Activated CD8-positive, alpha-beta memory T cell treated with anti-CD3 and anti-CD28 coated beads, Interleukin-2, amount 50 U/mL, for 1 hour (primary cell): ENCODE data around the gene GDF11.
A peak's percentile ranks its signal among the peaks of the same experiment; 100 is the strongest.

Experiments
- DNase-seq: peaks from one replicate; pipeline ENCODE4 v3.0.0-alpha.2; 2020; ENCODE audit errors: extremely low read depth

GDF11 gene

GRCh38 chr12:55707219-55707671 is 35.7 kb upstream of the GDF11 start:
- no peak for DNase-seq

DNA sequence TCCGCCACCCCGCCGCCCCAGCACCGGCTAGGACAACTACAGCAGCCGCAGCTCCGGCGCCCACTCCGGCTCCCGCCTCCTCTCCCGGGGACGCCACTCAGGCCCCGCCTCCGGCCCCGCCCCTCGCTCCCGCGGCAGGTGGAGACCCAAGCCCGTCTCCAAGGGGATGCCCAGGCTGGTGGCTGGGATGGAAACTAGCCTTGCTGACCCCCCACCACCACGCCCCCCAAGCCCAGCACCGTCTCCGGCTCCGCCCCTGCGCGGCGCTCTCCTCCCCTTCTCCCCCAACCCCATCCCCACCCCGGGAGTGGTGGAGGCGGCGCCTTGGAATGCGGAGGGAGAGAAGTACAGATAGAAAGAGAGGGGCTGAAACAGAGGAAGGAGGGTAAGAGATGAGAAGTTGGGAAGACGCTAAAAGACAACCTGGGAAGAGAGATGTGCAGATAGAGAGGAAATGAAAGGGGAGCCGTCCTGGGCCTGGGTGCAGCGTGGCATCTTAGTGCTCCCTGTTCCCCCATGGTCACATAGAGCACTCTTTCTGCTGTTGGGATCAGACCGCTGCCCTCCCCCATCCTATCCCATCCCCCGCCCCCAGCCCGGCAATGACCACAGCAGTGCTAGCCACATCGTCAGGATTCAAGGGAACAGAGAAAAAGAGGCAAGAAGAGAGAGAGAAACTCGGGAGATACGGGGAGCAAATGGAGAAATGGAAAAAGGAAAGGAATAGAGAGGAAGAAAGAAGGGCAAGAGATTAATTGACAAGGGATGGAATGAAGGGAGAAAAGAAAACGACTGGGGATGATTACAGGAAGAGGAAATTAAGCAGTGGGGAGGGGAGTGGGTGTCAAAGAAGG is 34.9 kb upstream of the GDF11 start, which contains the start of gene ITGA7:
Gene ITGA7 (minus strand): TSS at position 64 of the 854 bp plus-strand sequence. CDS start 222 bp downstream, outside the sequence.
- no peak for DNase-seq

DNA sequence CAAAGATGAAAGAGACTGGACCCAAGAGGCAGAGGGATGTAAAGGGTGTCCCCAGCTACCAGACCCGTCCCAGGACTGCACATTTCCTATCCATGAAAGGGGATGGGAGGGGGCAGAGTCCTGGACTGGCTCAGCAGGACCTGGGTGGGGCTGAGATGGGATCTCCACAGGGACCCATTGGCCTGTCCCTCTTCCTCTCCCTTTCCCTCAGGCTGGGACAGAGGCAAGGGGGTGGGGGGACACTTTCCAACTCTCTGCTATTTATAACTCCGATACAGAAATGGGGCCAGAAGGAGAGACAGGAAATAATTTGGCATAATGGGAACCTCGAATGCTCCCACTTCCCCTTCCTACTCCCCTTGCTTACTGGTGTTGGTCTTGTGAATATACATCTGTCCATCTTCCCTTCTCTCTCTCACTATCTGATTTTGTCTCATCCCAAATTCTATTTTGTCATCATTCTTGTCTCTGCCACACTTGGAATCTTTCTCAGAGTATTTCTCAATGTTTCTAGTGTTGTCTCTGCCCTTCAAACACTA is 34.2 kb upstream of the GDF11 start:
- DNase-seq: no peak

- no peak for DNase-seq
These were observed 31.0 kb upstream of the GDF11 start for GRCh38 chr12:55711786-55712553.

GRCh38 chr12:55712700-55713415 is 30.1 kb upstream of the GDF11 start:
- DNase-seq: no peak

DNA sequence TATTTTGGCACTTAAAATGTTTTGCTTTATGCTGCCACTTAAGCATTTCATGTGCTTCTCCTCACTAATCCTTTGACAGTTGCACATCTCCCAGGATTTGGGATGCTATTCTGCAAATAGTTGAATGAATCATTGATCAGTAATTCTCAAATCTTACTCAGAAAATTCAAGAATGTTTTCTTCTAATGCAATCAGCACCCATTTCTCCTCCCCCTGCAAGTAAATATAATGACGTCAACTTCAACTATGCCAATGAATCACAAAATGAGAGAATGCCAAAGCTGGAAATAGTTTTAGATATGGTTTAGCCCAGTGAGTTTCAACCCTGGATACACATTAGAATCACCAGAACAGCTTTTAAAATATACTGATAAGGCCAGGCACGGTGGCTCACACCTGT is 29.2 kb upstream of the GDF11 start:
- no peak for DNase-seq

DNA sequence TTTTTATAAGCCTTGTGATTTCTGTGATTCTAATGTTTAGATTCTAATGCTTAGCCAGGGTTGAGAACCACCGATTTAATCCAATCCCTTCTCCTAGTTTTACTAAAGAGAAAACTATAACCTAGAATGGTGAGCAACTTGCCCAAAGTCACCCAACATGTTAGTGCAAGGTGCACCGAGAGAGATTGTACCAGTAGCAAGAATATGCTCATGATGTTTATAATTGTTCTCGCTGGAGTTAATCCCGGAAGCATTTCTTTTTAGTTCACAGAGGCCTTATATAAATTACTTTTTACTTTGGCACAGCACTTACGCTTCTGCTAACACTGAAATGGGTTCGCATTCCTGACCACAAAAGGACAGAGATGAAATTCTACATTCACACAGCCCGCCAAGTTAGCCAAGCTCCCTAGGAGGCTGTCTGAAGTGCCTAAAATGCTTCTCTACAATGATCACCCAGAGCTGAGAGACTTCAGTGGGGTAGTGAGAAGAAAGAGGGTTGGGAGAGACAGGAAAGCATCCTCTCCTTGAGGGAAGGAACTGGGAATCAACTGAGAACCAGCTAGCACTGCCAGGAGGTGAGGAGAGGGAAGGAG is 27.7 kb upstream of the GDF11 start:
- no peak for DNase-seq

DNA sequence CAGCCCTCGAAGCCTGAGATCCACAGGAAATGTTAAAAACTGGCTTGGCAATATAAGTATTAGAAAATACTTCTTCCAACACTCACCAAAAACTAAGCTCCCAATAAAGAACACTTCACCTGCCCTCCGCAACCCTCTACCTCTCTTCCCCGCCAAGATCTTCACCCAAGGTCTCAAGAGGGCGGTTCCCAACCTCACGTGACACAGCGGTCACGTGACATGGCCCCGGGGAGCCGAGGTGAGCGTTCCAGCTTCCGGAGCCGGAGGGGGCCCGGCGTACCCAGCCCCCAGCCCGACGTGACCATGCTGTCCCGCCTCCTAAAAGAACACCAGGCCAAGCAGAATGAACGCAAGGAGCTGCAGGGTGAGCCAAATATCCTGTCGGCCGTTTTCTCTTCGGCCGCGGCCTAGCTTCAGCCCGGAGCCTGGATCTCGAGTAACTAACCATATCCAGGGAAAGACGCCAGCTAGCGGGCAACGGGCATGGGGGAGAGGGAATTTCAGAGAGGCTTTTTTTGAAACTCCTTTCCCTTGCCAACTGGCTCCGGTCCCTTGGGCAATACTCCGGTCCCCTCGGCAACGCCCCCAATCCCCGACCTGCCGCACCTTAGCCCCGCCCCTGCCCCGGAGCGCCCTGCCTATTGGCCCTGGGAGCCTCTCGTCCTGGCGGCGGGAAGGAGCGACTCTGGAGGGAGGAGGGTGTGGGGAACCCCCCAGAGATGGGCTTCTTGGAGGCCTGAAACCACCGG is 26.9 kb upstream of the GDF11 start, which contains the start of gene BLOC1S1:
Gene BLOC1S1 (plus strand): TSS at position 214 of the 749 bp plus-strand sequence. CDS start 6 bp downstream, at position 220.
- DNase-seq: peak; percentile 77

- no peak for DNase-seq
These were observed 26.4 kb upstream of the GDF11 start for GRCh38 chr12:55716582-55716957.

DNA sequence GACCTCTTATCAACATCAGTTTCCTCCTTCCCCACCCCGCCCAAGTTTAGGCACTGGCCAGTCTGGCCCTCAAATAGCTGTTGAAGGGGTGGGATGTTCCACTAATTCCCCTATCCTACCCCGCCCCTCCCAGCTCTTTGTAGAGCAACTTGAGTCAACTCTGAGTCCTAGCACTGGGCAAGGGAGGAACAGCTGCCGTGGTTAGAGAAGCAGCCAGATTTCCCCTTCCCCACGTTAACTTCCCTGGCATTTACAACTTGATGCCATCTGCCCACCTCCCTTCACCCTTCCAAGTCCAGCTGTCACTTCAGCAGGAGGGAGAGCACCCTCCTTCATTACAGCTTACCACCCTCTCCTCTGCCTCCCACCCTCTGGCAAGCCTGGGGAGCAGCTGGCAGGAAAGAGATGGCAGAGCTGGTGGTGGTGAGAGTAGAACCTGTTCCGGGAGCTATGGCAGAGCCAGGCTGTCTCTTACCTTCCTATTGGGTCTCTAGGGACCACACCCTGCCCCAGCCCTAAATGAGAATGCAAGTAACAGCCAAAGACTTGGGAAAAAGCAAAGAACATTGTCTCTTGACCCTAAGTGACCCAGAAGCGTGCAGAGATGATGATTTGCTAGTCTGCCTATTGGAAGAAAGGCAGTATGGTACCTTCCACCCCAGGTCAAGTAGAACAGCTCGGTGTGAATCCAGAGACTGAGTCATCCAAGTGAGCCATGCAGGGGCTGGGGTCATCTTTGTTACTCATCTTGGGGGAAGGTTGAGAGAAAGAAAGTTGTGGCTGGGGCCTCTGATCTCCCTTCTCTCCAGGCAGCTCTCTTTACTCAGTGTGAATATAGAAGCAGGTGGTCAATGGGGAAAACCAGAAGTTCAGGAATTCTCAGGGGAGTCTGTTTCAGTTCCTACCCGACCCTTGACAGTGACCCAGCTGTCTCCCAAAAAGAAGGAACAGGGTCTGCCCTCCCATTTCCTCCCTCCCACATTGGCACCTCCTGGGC is 25.6 kb upstream of the GDF11 start:
- DNase-seq: no peak

DNA sequence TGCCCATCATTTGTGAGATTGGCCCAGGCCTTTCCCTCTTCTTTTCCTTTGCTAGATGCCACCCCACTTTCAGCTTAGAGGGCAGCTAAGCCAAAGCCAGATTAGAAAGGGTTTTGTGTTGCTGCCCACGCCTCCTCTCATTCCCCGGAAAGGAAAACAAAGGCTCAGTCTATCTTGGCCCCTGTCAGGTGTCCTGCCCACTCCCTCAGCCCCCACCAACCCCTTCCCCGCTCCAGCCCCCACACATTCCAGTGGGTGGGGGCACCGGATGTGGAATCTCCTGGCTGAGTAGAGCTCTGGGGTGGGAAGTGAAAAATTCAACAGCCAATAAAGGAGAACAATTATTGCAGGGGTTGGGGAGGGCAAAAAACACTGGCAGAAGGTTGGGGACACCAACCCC is 24.9 kb upstream of the GDF11 start:
- DNase-seq: no peak

DNA sequence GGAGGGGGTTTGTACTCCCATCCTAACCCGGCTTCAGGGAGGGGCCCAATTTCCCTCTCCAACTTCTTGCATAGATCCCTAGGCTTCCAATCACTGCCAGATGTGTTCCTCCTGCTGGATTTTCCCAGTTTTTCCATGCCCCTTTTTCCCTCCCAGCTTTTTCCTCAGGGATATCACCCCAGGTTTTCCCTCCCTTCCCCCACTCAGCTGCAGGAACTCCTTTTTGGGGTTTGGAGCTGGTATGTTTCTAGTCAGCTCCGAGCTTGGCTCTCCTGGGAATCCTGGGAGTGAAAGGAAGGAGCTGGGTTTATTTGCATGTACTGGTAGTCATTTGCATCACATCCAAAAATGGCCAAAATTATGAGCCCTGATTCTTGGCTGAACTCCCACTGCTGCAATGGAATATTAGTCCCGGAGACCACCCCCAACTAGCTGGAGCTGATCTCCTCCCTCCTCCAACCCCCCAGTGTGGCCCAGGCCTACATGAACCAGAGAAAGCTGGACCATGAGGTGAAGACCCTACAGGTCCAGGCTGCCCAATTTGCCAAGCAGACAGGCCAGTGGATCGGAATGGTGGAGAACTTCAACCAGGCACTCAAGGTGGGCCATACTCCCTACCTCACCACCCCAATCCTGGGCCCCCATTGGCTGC is 24.2 kb upstream of the GDF11 start:
- DNase-seq: no peak

- no peak for DNase-seq
These were observed 23.6 kb upstream of the GDF11 start for GRCh38 chr12:55719371-55719770.

- DNase-seq: no peak
These were observed 22.8 kb upstream of the GDF11 start, which contains the start of gene RDH5 for GRCh38 chr12:55720071-55720564. RDH5 (plus strand) TSS chr12:55720393; CDS start chr12:55721185, 792 bp downstream.

DNA sequence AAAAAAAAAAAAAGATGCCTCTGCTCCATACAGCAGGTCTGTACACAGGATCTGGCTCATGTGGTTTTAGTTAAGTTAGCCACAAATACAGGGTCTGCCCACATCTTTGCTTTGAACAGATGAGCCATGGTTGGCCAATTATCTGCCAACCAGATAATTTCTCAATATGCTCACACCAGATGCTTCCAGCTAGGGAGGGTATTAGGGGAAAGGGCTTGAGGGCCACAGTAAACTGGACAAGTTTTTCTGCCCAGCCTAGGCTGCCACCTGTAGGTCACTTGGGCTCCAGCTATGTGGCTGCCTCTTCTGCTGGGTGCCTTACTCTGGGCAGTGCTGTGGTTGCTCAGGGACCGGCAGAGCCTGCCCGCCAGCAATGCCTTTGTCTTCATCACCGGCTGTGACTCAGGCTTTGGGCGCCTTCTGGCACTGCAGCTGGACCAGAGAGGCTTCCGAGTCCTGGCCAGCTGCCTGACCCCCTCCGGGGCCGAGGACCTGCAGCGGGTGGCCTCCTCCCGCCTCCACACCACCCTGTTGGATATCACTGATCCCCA is 22.0 kb upstream of the GDF11 start:
- DNase-seq: no peak

DNA sequence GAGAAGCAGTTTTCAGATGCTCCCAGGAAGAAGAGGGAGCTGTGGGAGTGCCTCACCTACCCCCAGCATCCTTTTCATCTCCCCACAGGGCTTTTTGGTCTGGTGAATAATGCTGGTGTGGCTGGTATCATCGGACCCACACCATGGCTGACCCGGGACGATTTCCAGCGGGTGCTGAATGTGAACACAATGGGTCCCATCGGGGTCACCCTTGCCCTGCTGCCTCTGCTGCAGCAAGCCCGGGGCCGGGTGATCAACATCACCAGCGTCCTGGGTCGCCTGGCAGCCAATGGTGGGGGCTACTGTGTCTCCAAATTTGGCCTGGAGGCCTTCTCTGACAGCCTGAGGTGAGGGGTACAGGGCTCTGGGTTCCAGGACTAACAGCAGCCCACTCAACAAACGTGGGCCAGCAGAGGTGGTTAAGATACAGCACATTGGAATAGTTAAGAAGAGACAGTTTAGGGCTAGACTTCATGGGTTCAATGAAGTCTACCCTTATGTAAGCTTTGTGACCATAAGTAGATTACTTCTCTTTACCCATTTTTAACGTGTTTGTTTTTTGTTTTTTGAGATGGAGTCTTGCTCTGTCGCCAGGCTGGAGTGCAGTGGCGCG is 21.2 kb upstream of the GDF11 start:
- no peak for DNase-seq

DNA sequence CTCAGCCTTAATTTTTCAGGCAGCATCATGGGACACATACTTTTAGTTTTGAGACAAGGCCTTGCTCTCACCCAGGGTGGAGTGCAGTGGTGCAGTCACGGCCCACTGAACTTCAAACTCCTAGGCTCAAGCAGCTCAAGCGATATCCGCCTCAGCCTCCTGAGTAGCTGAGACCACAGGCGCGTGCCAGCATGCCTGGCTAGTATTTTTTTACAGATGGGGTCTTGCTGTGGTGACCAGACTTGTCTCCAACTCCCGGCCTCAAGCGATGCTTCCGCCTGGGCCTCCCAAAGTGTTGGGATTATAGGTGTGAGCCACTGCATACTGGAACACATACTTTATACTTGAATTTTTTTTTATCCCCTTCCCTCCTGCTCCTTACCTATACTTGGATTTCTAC is 20.0 kb upstream of the GDF11 start:
- DNase-seq: no peak
